HG03469 (cell line): ENCODE results near the gene TMOD2.
"Not testable (repeated sequence)": the region's sequence is repeated elsewhere in the genome, so short reads cannot be mapped to it uniquely, and the experiment has no call there.

Source experiments
- ATAC-seq: cut with Tn5 transposase; IDR thresholded peaks from one replicate; pipeline ENCODE4 v1.9.1; 2021; ENCODE audit warnings: mild to moderate bottlenecking, moderate library complexity, moderate number of reproducible peaks; ENCODE audit not compliant: unreplicated experiment

TMOD2 gene

GRCh38 chr15:51768018-51768417 is 16.6 kb downstream of the TMOD2 start:
- ATAC-seq, result no peak

- no peak for ATAC-seq
These were observed 19.5 kb downstream of the TMOD2 start for GRCh38 chr15:51770902-51771301.

GRCh38 chr15:51771773-51772172 is 20.4 kb downstream of the TMOD2 start:
- ATAC-seq, result no peak

- ATAC-seq, result no peak
These were observed 23.5 kb downstream of the TMOD2 start for GRCh38 chr15:51774916-51775315.

- ATAC-seq, result no peak
These were observed 24.8 kb downstream of the TMOD2 start for GRCh38 chr15:51775967-51776816.

- no peak for ATAC-seq
These were observed 25.7 kb downstream of the TMOD2 start for GRCh38 chr15:51776952-51777569.

- ATAC-seq, result no peak
These were observed 29.2 kb downstream of the TMOD2 start for GRCh38 chr15:51780636-51781035.

- ATAC-seq, result no peak
These were observed 30.1 kb downstream of the TMOD2 start for GRCh38 chr15:51781506-51781905.

GRCh38 chr15:51782357-51782896 is 31.0 kb downstream of the TMOD2 start:
- ATAC-seq, result no peak

GRCh38 chr15:51783967-51784366 is 32.6 kb downstream of the TMOD2 start:
- ATAC-seq, result no peak

GRCh38 chr15:51787130-51787529 is 35.7 kb downstream of the TMOD2 start:
- not testable (repeated sequence) for ATAC-seq

- not testable (repeated sequence) for ATAC-seq
These were observed 41.1 kb downstream of the TMOD2 start for GRCh38 chr15:51792474-51792873.

- no peak for ATAC-seq
These were observed 42.3 kb downstream of the TMOD2 start for GRCh38 chr15:51793521-51794305.

- no peak for ATAC-seq
These were observed 45.5 kb downstream of the TMOD2 start for GRCh38 chr15:51796847-51797401.

- no peak for ATAC-seq
These were observed 46.9 kb downstream of the TMOD2 start for GRCh38 chr15:51798281-51798680.

GRCh38 chr15:51799282-51800252 is 48.2 kb downstream of the TMOD2 start:
- no peak for ATAC-seq

GRCh38 chr15:51801391-51801835 is 50.0 kb downstream of the TMOD2 start:
- ATAC-seq, result no peak

GRCh38 chr15:51802593-51802992 is 51.2 kb downstream of the TMOD2 start:
- ATAC-seq, result no peak

GRCh38 chr15:51803965-51804364 is 52.6 kb downstream of the TMOD2 start:
- no peak for ATAC-seq

GRCh38 chr15:51806123-51806522 is 54.7 kb downstream of the TMOD2 start:
- ATAC-seq, result no peak
